B cell (primary cell): ENCODE results near the gene FAM177A1. TPM values are rescaled to one million over a fixed set of nuclear protein-coding genes. Genes with fewer than 3 reads are reported as not detected.

Experiments
- ATAC-seq: fragments of 200-7000 bp; cut with Tn5 transposase; one replicate; pipeline ENCODE4 v1.10.0; 2021; ENCODE audit warnings: low read depth, mild to moderate bottlenecking, moderate number of reproducible peaks, moderate library complexity
- CTCF ChIA-PET: fragments of 350-600 bp; sonication (Branson Sonifier 250); formaldehyde crosslinking; loops from one replicate; lab custom pipeline; 2021; ENCODE audit warnings: antibody characterized with exemption, inconsistent platforms; lab: Charles Lee
- POLR2A ChIA-PET: fragments of 350-600 bp; sonication (Branson Sonifier 250); formaldehyde crosslinking; loops from one replicate; lab custom pipeline; 2021; ENCODE audit warnings: antibody characterized with exemption; lab: Charles Lee
- DNase-seq: peaks from one replicate; pipeline ENCODE4 v3.0.0; 2013
- H2AFZ ChIP-seq: 2 replicates; pipeline ENCODE4 v1.6.1; 2012; ENCODE audit warnings: mild to moderate bottlenecking, low read depth, low read length; ENCODE audit not compliant: insufficient read depth, poor library complexity, severe bottlenecking
- H3K27ac ChIP-seq, 2 donors: 1 replicate in 1 of 2; 2 replicates in 1 of 2; pipeline ENCODE4 v1.5.1; 2012 to 2013; ENCODE audit warnings: low read length in 2 of 2, mild to moderate bottlenecking in 2 of 2, moderate library complexity in 1 of 2
- H3K27me3 ChIP-seq, 4 experiments: fragments of 200-600 bp in 1 of 4; sonication (generic) in 1 of 4; replicated peaks in 1 of 4; 1 replicate in 2 of 4; 2 replicates in 2 of 4; pipeline versions ENCODE4 v1.6.1 to v1.7.0; 2013 to 2016; ENCODE audit warnings: low read length in 3 of 4, mild to moderate bottlenecking in 2 of 4, mixed read lengths in 1 of 4, moderate library complexity in 1 of 4; ENCODE audit not compliant: insufficient read depth in 4 of 4, control insufficient read depth in 3 of 4; ENCODE audit errors: control extremely low read depth in 1 of 4
- H3K36me3 ChIP-seq, 2 experiments: replicated peaks in 1 of 2; 1 replicate in 1 of 2; 2 replicates in 1 of 2; pipeline versions ENCODE4 v1.6.1 to v1.7.1; 2013; ENCODE audit warnings: low read length in 1 of 2; ENCODE audit not compliant: insufficient read depth in 2 of 2, control insufficient read depth in 1 of 2; ENCODE audit errors: control extremely low read depth in 1 of 2, extremely low read depth in 1 of 2
- H3K4me1 ChIP-seq, 2 donors: fragments of 200-600 bp in 1 of 2; sonication (generic) in 1 of 2; 1 replicate in 1 of 2; 2 replicates in 1 of 2; pipeline versions ENCODE4 v1.5.1 to v1.6.1; 2013 to 2017; ENCODE audit warnings: low read length in 2 of 2; ENCODE audit not compliant: control insufficient read depth in 2 of 2, insufficient read depth in 2 of 2
- H3K4me2 ChIP-seq: replicated peaks from 2 replicates; pipeline ENCODE3; 2012; ENCODE audit warnings: mild to moderate bottlenecking, low read depth, low read length; ENCODE audit not compliant: poor library complexity, severe bottlenecking
- H3K4me3 ChIP-seq, 5 experiments: fragments of 200-600 bp in 1 of 5; sonication (generic) in 1 of 5; 1 replicate in 3 of 5; 2 replicates in 2 of 5; pipeline versions ENCODE4 v1.5.1 to v1.7.0; 2011 to 2016; ENCODE audit warnings: low read length in 4 of 5, mild to moderate bottlenecking in 4 of 5, low read depth in 2 of 5, control low read depth in 1 of 5, moderate library complexity in 1 of 5; ENCODE audit not compliant: insufficient read depth in 1 of 5; ENCODE audit errors: control extremely low read depth in 1 of 5, extremely low read depth in 1 of 5
- H3K79me2 ChIP-seq: fragments of 200-600 bp; sonication (generic); one replicate; pipeline ENCODE4 v1.6.0; 2016; ENCODE audit warnings: low read length; ENCODE audit not compliant: control insufficient read depth, insufficient read depth
- H3K9ac ChIP-seq: fragments of 200-600 bp; sonication (generic); 2 replicates; pipeline ENCODE4 v1.6.1; 2017; ENCODE audit warnings: mild to moderate bottlenecking, low read length, moderate library complexity
- H3K9me3 ChIP-seq, 3 donors: one replicate each; pipeline versions ENCODE4 v1.6.1 to v1.7.1; 2013; ENCODE audit warnings: low read length in 2 of 3; ENCODE audit not compliant: control insufficient read depth in 2 of 3, insufficient read depth in 1 of 3; ENCODE audit errors: control extremely low read depth in 1 of 3
- H4K20me1 ChIP-seq: 2 replicates; pipeline ENCODE4 v1.6.0; 2012; ENCODE audit warnings: mild to moderate bottlenecking, low read length; ENCODE audit not compliant: insufficient read depth, control insufficient read depth, poor library complexity, severe bottlenecking
- H3K27ac Mint-ChIP-seq: one replicate; pipeline ENCODE4 v1.8.0; 2021; ENCODE audit warnings: mixed read lengths
- H3K27me3 Mint-ChIP-seq: one replicate; pipeline ENCODE4 v1.8.0; 2021; ENCODE audit warnings: mixed read lengths
- H3K4me1 Mint-ChIP-seq: one replicate; pipeline ENCODE4 v1.8.0; 2021; ENCODE audit warnings: mixed read lengths
- H3K4me3 Mint-ChIP-seq: one replicate; pipeline ENCODE4 v1.8.0; 2021; ENCODE audit warnings: mixed read lengths
- H3K9me3 Mint-ChIP-seq: one replicate; pipeline ENCODE4 v1.8.0; 2022; ENCODE audit warnings: mixed read lengths; ENCODE audit not compliant: insufficient read depth
- CTCF ChIP-seq: fragments of 200-600 bp; IDR thresholded peaks from one replicate; pipeline ENCODE4 v1.8.0; 2022; ENCODE audit warnings: antibody characterized with exemption, mild to moderate bottlenecking
- EZH2 ChIP-seq: IDR thresholded peaks from 2 replicates; pipeline ENCODE4 v1.6.1; 2012; ENCODE audit warnings: borderline replicate concordance, low read depth, mild to moderate bottlenecking, moderate library complexity, low read length; ENCODE audit not compliant: insufficient read depth, poor library complexity, severe bottlenecking
- WGBS: methylation state at CpG from one replicate; pipeline ENCODE4 v1.1.5; 2013; ENCODE audit warnings: missing lambda C conversion rate; ENCODE audit not compliant: insufficient coverage; 5-methylcytosine and 5-hydroxymethylcytosine counted together
- intact Hi-C: fragments of 100-400 bp; cut with micrococcal nuclease; formaldehyde crosslinking; loops from one replicate; pipeline ENCODE4 v1.10.0; 2022
- polyA plus RNA-seq: library from polyadenylated mRNA; depleted of rRNA; stranded (reverse); fragments of >200 nt; gene quantifications from 2 replicates; pipeline ENCODE4 v1.2.3, GENCODE V29; 2012
- total RNA-seq, 2 donors: library from RNA; stranded (reverse); fragments of 120-200 nt in 1 of 2; gene quantifications; 1 replicate in 1 of 2; 2 replicates in 1 of 2; pipeline versions ENCODE4 v1.2.3 to v1.2.4, GENCODE V29; 2013 to 2022

Gene FAM177A1
- total and polyA plus RNA-seq, 2 donors (not counting 1 experiment from before 2014, with no cell fraction given): 14.3 to 32.1 TPM

- intact Hi-C loops: no loop called here
- H3K27ac ChIP-seq: no peak overlapping the region
- Mint-ChIP-seq H3K27ac (no peak overlapping the region), H3K9me3 (peaks cover 2% of the 10 kb centered on the region), H3K4me1 (peaks cover 31% of the 10 kb centered on the region), H3K27me3 (no peaks in the 10 kb centered on the region), H3K4me3 (no peak overlapping the region)
- ChIA-PET CTCF (no interaction called here), POLR2A (no interaction called here)
- TF ChIP-seq EZH2 (no peak), CTCF (no peak)
- WGBS: 100% methylated on average over 2 of the region's 4 CpGs
- no peak overlapping the region for H3K9ac ChIP-seq
- peaks cover 0 to 4% (median 1%) of the 10 kb centered on the region in 3 donors for H3K9me3 ChIP-seq
- H3K79me2 ChIP-seq: peaks cover 66% of the 10 kb centered on the region
- DNase-seq (no peak), ATAC-seq (no peak)
- H3K4me2 ChIP-seq: no peak overlapping the region
- no peak overlapping the region for H3K4me3 ChIP-seq
- H2AFZ ChIP-seq: no peak overlapping the region
- H3K36me3 ChIP-seq: peaks cover 10 to 44% of the 10 kb centered on the region in 2 experiments
- H3K4me1 ChIP-seq: peaks cover 7 to 11% of the 10 kb centered on the region in 2 donors
- no peaks in the 10 kb centered on the region for H3K27me3 ChIP-seq
- H4K20me1 ChIP-seq: peaks cover 41% of the 10 kb centered on the region
These were observed 70.2 kb downstream of the FAM177A1 start for GRCh38 chr14:35116242-35116641.

- TF ChIP-seq CTCF (no peak), EZH2 (no peak)
- DNase-seq: no peak
- Mint-ChIP-seq H3K9me3 (no peaks in the 10 kb centered on the region), H3K27ac (no peak overlapping the region), H3K27me3 (no peaks in the 10 kb centered on the region), H3K4me1 (peaks cover 34% of the 10 kb centered on the region), H3K4me3 (no peak overlapping the region)
- no peak for ATAC-seq
- Histone ChIP-seq H3K79me2 (peaks cover 65% of the 10 kb centered on the region), H4K20me1 (peaks cover 33% of the 10 kb centered on the region), H3K4me3 (no peak overlapping the region), H2AFZ (no peak overlapping the region), H3K4me1 (peaks cover 7 to 12% of the 10 kb centered on the region in 2 donors), H3K9me3 (peaks cover 0 to 1% (median 0%) of the 10 kb centered on the region in 3 donors), H3K27me3 (no peaks in the 10 kb centered on the region), H3K4me2 (no peak overlapping the region), H3K27ac (peak overlapping the region in 1 of 2 donors; percentile 5), H3K36me3 (peaks cover 7 to 36% of the 10 kb centered on the region in 2 experiments), H3K9ac (no peak overlapping the region)
- ChIA-PET CTCF (interaction anchor here (1.2 kb wide), 1 partner anchor 288 kb away, joined by 4 read pairs; no protein-coding TSS in a partner anchor), POLR2A (no interaction called here)
- no CpG with 5 or more reads among the region's 2 CpGs for WGBS
- intact Hi-C loops: no loop called here
These were observed 71.0 kb downstream of the FAM177A1 start for GRCh38 chr14:35117112-35117511.
